ENCODE measurements around the gene KCNJ1. TPM values are rescaled to one million over a fixed set of nuclear protein-coding genes. Genes with fewer than 3 reads are reported as not detected.

The KCNJ1 gene
- total RNA-seq, 6 experiments from 2014 or later, result not detected

DNA sequence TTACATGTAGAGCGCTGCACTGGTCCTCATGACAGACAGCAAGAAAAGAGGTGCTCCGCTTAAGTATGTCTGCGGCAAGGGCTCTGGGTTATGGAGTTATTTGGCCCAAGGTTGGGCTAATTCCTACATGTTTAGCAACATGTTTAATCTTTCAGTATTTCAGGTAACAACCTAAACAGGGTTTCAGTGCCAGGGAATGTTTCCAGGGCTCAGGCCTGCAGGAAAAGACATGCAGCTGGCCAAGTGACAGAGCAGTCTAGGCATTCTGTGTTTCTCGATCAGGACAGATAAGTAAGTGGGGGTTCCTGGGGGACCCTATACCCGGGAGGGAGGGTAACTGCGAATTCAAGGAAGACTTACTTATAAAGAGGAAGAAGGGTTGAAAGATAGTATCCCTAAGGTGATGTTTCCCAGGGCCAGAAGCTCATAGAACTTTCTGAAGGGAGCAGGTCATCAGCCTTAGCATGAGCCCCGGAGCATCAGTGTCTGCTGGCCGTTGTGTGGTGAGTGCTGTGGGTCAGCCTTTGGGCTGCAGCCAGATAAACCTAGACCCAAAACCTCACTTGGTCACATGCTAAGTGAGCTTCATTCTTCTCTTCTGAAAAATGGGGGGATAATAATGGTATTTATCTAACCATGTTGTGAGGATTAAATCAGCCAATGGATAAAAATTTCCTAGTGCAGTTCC, 42.5 kb upstream of the KCNJ1 start:
- intact Hi-C loops (cut with DNase I), result no loop called here
- Histone ChIP-seq H3K27ac (no peak overlapping the region), H3K27me3 (peaks cover 0 to 6% of the 10 kb centered on the region in 2 donors), H3K4me1 (peaks cover 0 to 10% (median 0%) of the 10 kb centered on the region in 4 donors), H3K36me3 (no peaks in the 10 kb centered on the region), H3K9me3 (no peaks in the 10 kb centered on the region), H3K4me3 (no peak overlapping the region)
- DNase-seq (peak in 1 of 3 donors; percentile 20), ATAC-seq (no peak)
- WGBS (ENCODE audit: insufficient coverage, low coverage, low lambda C conversion rate, missing lambda C conversion rate), result 80% methylated on average over 8 of the region's 8 CpGs
- TF ChIP-seq POLR2A (IDR thresholded peaks at IDR 0.05) (no peak), CTCF (IDR thresholded peaks at IDR 0.05) (no peak)

DNA sequence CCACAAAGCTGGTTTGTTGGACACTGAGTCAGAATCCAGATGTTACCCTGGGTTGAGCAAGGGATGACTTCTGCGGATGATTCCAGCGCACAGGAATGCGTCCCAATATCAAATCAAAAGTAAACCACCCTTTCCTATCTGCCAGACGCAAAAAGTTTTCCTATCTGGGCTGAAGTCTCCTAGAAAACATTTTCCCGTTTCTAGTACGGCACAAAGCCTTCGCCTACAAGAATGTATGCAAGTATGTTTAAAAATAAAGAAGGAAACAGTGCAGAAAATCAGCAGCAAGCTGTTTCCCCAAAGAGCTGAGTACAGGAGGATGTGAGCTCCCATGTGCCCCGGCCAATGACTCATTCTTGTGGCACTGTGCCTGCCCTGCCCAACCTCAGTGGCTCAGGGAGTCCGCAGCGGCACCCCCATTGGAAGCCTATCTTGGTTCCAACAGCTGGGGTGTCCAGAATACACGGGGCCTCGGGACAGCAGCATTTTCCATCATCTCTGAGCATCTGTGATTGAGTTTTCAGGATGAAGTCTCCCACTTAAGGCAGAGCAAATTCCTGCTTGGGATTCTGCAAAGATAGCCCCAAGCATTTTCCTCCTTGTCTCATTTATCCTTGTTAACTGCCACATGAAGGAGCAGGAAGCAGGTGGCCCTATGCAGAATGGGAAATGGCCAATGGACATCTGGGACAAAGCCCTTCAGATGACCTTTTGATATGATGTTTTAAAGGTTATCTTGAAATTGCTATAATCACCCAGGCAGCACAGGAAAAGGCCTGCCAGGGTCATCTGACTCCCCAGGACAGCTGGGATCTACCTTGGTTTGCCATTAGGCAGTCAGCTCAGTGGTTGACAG, 41.5 kb upstream of the KCNJ1 start:
- Histone ChIP-seq H3K27me3 (peaks cover 0 to 6% of the 10 kb centered on the region in 2 donors), H3K4me1 (peaks cover 0 to 10% (median 0%) of the 10 kb centered on the region in 4 donors), H3K9me3 (no peaks in the 10 kb centered on the region), H3K36me3 (no peaks in the 10 kb centered on the region), H3K4me3 (no peak overlapping the region), H3K27ac (no peak overlapping the region)
- 49% methylated on average over 9 of the region's 12 CpGs for WGBS (ENCODE audit: insufficient coverage, low coverage, low lambda C conversion rate, missing lambda C conversion rate)
- intact Hi-C loops (cut with DNase I), result no loop called here
- peak; percentile 18 to 42 (median 26) for ATAC-seq
- peak in 1 of 3 donors; percentile 51 for DNase-seq
- TF ChIP-seq POLR2A (IDR thresholded peaks at IDR 0.05) (no peak), CTCF (IDR thresholded peaks at IDR 0.05) (no peak)

DNA sequence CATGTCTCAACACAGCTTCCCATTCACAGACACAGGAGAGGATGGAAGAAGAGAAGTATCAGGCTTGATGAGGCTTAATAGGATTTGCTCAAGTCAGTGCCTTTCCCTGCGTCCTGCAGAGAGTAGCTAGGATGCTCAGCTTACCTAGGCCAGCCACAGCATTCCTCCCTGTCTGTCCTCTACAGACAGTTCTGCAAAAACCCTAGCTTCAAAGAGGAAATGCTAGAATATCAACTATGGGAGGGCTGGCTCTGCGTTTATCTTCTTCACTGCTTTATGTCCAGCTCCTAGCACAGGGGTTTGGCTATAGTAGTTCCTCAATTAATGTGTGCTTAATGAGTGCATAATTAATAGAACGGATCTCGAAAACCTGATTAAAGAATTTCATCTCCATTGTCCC, 40.5 kb upstream of the KCNJ1 start:
- Histone ChIP-seq H3K9me3 (no peaks in the 10 kb centered on the region), H3K4me1 (peaks cover 0 to 10% (median 0%) of the 10 kb centered on the region in 4 donors), H3K27me3 (peaks cover 0 to 6% of the 10 kb centered on the region in 2 donors), H3K27ac (no peak overlapping the region), H3K4me3 (no peak overlapping the region), H3K36me3 (no peaks in the 10 kb centered on the region)
- no peak for TF ChIP-seq CTCF (IDR thresholded peaks at IDR 0.05)
- TF ChIP-seq POLR2A (IDR thresholded peaks at IDR 0.05), result no peak
- intact Hi-C loops (cut with DNase I), result no loop called here
- DNase-seq, result no peak
- WGBS (ENCODE audit: insufficient coverage, low coverage, low lambda C conversion rate, missing lambda C conversion rate), result 74% methylated on average over 4 of the region's 4 CpGs
- no peak for ATAC-seq

GRCh38 chr11:128906185-128907050, 39.3 kb upstream of the KCNJ1 start:
- no peak for DNase-seq
- Histone ChIP-seq H3K9me3 (no peaks in the 10 kb centered on the region), H3K36me3 (no peaks in the 10 kb centered on the region), H3K4me1 (peaks cover 0 to 10% (median 0%) of the 10 kb centered on the region in 4 donors), H3K27me3 (peaks cover 0 to 6% of the 10 kb centered on the region in 2 donors), H3K4me3 (no peak overlapping the region), H3K27ac (no peak overlapping the region)
- intact Hi-C loops (cut with DNase I), result no loop called here
- TF ChIP-seq POLR2A (IDR thresholded peaks at IDR 0.05) (no peak), CTCF (IDR thresholded peaks at IDR 0.05) (no peak)
- 34% methylated on average over 5 of the region's 8 CpGs for WGBS (ENCODE audit: insufficient coverage, low coverage, low lambda C conversion rate, missing lambda C conversion rate)
- peak in 3 of 4 donors; percentile 21 to 32 (median 23) for ATAC-seq

Data from right lobe of liver (tissue), 6 donors.